ENCODE measurements around the gene CADPS2. TPM values are rescaled to one million over a fixed set of nuclear protein-coding genes. Genes with fewer than 3 reads are reported as not detected.

The CADPS2 gene
- total RNA-seq, 1 donor from 2014 or later = 3.1 TPM

DNA sequence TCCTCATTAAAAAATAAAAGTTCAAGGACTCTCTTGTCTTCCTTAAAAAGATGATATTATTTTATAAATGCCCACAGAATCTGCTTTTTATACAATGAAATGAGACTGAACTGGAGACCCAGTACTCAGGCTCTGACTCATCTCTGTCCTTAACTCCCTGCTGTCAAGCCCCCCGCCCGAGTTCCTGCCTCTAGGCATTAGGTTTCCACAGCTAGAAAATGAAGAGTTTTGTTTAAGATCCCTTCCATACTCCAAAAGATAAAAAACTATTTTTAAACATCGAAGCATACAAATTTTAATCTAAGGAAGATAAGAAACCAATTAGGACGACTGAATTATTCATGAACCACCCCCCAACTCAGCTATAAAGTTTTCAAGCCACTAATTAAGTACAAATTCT lies 484.0 kb downstream of the CADPS2 start:
- Mint-ChIP-seq H3K9me3 (no peaks in the 10 kb centered on the region), H3K27me3 (ENCODE audit: low read depth) (no peaks in the 10 kb centered on the region), H3K4me1 (peaks cover 21% of the 10 kb centered on the region), H3K27ac (ENCODE audit: unreplicated experiment) (no peak overlapping the region), H3K4me3 (no peak overlapping the region), H3K36me3 (ENCODE audit: low read depth) (no peaks in the 10 kb centered on the region)
- no peak for TF ChIP-seq CTCF (conservative IDR thresholded peaks at IDR 0.05)
- DNase-seq (ENCODE audit: low read depth, low spot score) = no peak

- TF ChIP-seq CTCF (conservative IDR thresholded peaks at IDR 0.05) = no peak
- H3K27ac Mint-ChIP-seq (ENCODE audit: unreplicated experiment) = no peak overlapping the region
- H3K36me3 Mint-ChIP-seq (ENCODE audit: low read depth) = no peaks in the 10 kb centered on the region
- H3K27me3 Mint-ChIP-seq (ENCODE audit: low read depth) = no peaks in the 10 kb centered on the region
- no peak overlapping the region for H3K4me3 Mint-ChIP-seq
- H3K4me1 Mint-ChIP-seq = peaks cover 11% of the 10 kb centered on the region
- no peak for DNase-seq (ENCODE audit: low read depth, low spot score)
- H3K9me3 Mint-ChIP-seq = no peaks in the 10 kb centered on the region
Measured at GRCh38 chr7:122397381-122397780, 488.9 kb downstream of the CADPS2 start.

DNA sequence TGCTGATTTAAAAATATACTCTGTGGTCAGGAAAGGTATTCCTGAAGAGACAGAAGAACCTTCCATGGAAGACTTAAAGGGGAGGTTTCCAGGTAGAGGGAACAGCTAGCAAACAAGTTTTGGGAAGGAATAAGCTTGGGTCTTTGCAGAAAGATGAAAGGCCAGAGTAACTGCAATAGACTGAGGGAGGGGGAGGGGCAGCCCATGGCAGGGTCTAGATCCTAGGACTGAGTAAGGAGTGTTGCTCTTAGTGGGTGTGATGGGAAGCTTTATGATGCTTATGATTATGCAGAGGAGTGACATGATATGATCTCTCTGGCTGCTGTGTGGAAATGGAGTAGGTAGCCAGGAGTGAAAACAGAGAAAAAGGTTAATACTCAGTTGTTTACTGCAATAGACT lies 491.7 kb downstream of the CADPS2 start:
- H3K9me3 Mint-ChIP-seq = no peaks in the 10 kb centered on the region
- no peak for TF ChIP-seq CTCF (conservative IDR thresholded peaks at IDR 0.05)
- no peak overlapping the region for H3K4me3 Mint-ChIP-seq
- no peak for DNase-seq (ENCODE audit: low read depth, low spot score)
- no peaks in the 10 kb centered on the region for H3K36me3 Mint-ChIP-seq (ENCODE audit: low read depth)
- H3K27ac Mint-ChIP-seq (ENCODE audit: unreplicated experiment) = no peak overlapping the region
- no peaks in the 10 kb centered on the region for H3K4me1 Mint-ChIP-seq
- no peaks in the 10 kb centered on the region for H3K27me3 Mint-ChIP-seq (ENCODE audit: low read depth)

DNA sequence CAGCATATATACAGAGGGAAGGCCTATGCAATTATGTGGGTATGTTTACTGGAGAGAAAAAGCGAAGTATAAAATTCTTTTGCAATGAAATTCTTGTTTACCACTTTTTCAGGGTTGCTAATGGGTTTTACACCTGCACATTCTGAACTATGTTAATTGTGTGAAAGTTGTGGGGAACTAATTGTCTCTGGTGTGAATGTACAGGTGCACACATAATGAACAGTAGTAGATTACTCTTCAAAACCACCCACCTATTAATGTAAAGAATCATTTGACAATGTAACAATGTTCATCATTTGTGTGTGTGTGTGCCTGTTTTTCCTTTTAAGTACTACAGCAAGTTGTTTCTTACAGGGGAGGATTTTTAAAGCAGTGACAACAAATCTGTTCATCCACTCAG lies 501.7 kb downstream of the CADPS2 start:
- Mint-ChIP-seq H3K4me1 (peaks cover 16% of the 10 kb centered on the region), H3K4me3 (no peak overlapping the region), H3K36me3 (ENCODE audit: low read depth) (no peaks in the 10 kb centered on the region), H3K27me3 (ENCODE audit: low read depth) (no peaks in the 10 kb centered on the region), H3K9me3 (no peaks in the 10 kb centered on the region), H3K27ac (ENCODE audit: unreplicated experiment) (no peak overlapping the region)
- TF ChIP-seq CTCF (conservative IDR thresholded peaks at IDR 0.05) = no peak
- no peak for DNase-seq (ENCODE audit: low read depth, low spot score)

DNA sequence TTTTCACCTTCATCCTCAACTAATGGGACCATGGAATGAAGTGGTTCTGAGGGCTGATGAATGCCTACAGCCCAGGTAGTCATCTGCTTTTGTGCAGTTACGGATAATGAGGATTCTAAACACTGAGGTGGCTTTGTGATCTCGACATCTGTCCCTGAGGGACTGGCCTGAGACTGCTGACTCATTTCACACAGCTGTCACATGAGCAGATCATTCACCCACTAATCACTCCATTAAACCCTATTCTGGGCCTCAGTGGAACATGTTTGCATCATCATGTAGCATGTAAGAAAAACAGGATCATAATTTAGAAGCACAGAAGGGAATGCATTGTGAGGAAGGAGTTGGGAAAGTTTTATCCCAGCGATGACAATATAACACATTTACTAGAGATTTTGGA lies 502.3 kb downstream of the CADPS2 start:
- Mint-ChIP-seq H3K4me1 (peaks cover 19% of the 10 kb centered on the region), H3K36me3 (ENCODE audit: low read depth) (no peaks in the 10 kb centered on the region), H3K4me3 (no peak overlapping the region), H3K27ac (ENCODE audit: unreplicated experiment) (no peak overlapping the region), H3K27me3 (ENCODE audit: low read depth) (no peaks in the 10 kb centered on the region), H3K9me3 (no peaks in the 10 kb centered on the region)
- DNase-seq (ENCODE audit: low read depth, low spot score) = no peak
- no peak for TF ChIP-seq CTCF (conservative IDR thresholded peaks at IDR 0.05)

DNA sequence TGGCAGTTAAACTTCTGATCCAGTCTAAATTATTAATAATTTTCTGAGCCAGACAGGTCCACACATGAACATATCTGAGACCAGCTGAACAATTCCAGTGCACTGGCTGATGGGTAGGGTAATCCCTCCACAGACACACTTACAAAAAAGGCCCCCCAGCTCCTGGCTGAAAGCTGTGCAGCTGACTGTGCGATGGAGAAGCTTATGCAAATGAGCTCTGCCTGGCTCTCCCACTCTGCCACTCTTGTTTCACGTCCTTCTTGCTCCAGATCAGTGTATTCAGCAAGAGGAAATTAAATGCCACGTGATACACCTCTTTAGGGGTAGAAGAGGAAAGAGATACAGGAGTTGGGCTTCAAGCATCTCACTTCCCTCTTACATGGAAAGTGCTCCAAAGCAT lies 505.3 kb downstream of the CADPS2 start:
- peaks cover 19% of the 10 kb centered on the region for H3K4me1 Mint-ChIP-seq
- H3K27ac Mint-ChIP-seq (ENCODE audit: unreplicated experiment) = no peak overlapping the region
- no peak for TF ChIP-seq CTCF (conservative IDR thresholded peaks at IDR 0.05)
- no peaks in the 10 kb centered on the region for H3K36me3 Mint-ChIP-seq (ENCODE audit: low read depth)
- H3K27me3 Mint-ChIP-seq (ENCODE audit: low read depth) = no peaks in the 10 kb centered on the region
- no peaks in the 10 kb centered on the region for H3K9me3 Mint-ChIP-seq
- DNase-seq (ENCODE audit: low read depth, low spot score) = no peak
- H3K4me3 Mint-ChIP-seq = no peak overlapping the region
